A673 (cell line): ENCODE measurements around the gene NUP37.

Experiments used
- EZH2 ChIP-seq: fragments of 200-600 bp; sonication (generic); IDR thresholded peaks from 2 replicates; pipeline ENCODE4 v1.6.1; 2017; ENCODE audit warnings: borderline replicate concordance, low read depth, mild to moderate bottlenecking, mixed read lengths, antibody characterized with exemption, low read length; ENCODE audit not compliant: poor library complexity, severe bottlenecking
- TF ChIP-seq, protein P1 (sequence below): fragments of 300-800, 200-600 bp; sonication (generic); conservative IDR thresholded peaks from 2 replicates; pipeline ENCODE4 v1.5.1; 2017; ENCODE audit warnings: low read depth, mild to moderate bottlenecking, antibody characterized with exemption, low read length, moderate library complexity, mixed read lengths

DNA sequence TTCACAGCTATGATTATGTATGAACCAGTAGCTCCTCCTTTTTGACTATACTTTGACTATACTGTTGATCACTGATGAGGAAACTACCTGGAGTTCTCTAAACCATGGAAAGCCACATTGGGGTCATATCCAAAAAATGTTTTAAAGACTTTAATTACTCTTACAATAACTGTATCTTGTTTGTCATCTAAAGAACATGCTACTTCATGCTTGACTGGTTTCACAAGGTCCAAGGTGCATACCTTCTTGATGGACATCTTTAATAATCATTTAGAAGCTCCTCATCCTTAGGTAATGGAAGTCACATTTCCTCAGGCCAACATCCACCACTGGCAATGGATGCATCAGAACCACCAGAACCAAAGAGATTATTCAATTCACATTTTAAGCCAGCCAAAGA is 88.1 kb downstream of the NUP37 start:
- TF ChIP-seq, protein P1, sequence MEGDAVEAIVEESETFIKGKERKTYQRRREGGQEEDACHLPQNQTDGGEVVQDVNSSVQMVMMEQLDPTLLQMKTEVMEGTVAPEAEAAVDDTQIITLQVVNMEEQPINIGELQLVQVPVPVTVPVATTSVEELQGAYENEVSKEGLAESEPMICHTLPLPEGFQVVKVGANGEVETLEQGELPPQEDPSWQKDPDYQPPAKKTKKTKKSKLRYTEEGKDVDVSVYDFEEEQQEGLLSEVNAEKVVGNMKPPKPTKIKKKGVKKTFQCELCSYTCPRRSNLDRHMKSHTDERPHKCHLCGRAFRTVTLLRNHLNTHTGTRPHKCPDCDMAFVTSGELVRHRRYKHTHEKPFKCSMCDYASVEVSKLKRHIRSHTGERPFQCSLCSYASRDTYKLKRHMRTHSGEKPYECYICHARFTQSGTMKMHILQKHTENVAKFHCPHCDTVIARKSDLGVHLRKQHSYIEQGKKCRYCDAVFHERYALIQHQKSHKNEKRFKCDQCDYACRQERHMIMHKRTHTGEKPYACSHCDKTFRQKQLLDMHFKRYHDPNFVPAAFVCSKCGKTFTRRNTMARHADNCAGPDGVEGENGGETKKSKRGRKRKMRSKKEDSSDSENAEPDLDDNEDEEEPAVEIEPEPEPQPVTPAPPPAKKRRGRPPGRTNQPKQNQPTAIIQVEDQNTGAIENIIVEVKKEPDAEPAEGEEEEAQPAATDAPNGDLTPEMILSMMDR, result no peak
- no peak for TF ChIP-seq EZH2
